WTC11 (cell line): Measurements from ENCODE around the gene TSPAN18. TPM values are rescaled to one million over a fixed set of nuclear protein-coding genes. Genes with fewer than 3 reads are reported as not detected.

Experiments
- ATAC-seq: fragments of 200-7000 bp; cut with Tn5 transposase; 2 replicates; pipeline ENCODE4 v1.10.0; 2021; ENCODE audit warnings: mild to moderate bottlenecking, moderate library complexity
- CTCF ChIA-PET: fragments of 300-600 bp; sonication (Branson Sonifier 250); formaldehyde crosslinking; loops from one replicate; lab custom pipeline; 2021; ENCODE audit warnings: antibody characterized with exemption; lab: Charles Lee
- POLR2A ChIA-PET: fragments of 350-600 bp; sonication (Branson Sonifier 250); formaldehyde crosslinking; loops from one replicate; lab custom pipeline; 2021; ENCODE audit warnings: antibody characterized with exemption; lab: Charles Lee
- DNase-seq: peaks from one replicate; pipeline ENCODE4 v3.0.0; 2021; ENCODE audit warnings: low spot score
- H3K27ac Mint-ChIP-seq: 2 replicates; pipeline ENCODE4 v1.8.0; 2021; ENCODE audit warnings: mixed read lengths
- H3K27me3 Mint-ChIP-seq: 2 replicates; pipeline ENCODE4 v1.8.0; 2021; ENCODE audit warnings: low read depth, mild to moderate bottlenecking, moderate library complexity, mixed read lengths
- H3K36me3 Mint-ChIP-seq: 2 replicates; pipeline ENCODE4 v1.8.0; 2021; ENCODE audit warnings: mixed read lengths
- H3K4me1 Mint-ChIP-seq: 2 replicates; pipeline ENCODE4 v1.8.0; 2022; ENCODE audit warnings: mixed read lengths
- H3K4me3 Mint-ChIP-seq: 2 replicates; pipeline ENCODE4 v1.8.0; 2021; ENCODE audit warnings: mild to moderate bottlenecking, moderate library complexity, mixed read lengths
- H3K9me3 Mint-ChIP-seq: 2 replicates; pipeline ENCODE4 v1.8.0; 2021; ENCODE audit warnings: mixed read lengths
- ARID4B ChIP-seq: sonication (generic); formaldehyde crosslinking; IDR thresholded peaks from 2 replicates; pipeline ENCODE4 v1.8.0; 2023; ENCODE audit warnings: missing genetic modification reagents, mild to moderate bottlenecking, borderline replicate concordance
- CBFB ChIP-seq: sonication (generic); formaldehyde crosslinking; IDR thresholded peaks from 2 replicates; pipeline ENCODE4 v1.8.1; 2022; ENCODE audit warnings: mild to moderate bottlenecking, low read depth, missing genetic modification reagents
- E2F5 ChIP-seq: sonication (generic); formaldehyde crosslinking; IDR thresholded peaks from 2 replicates; pipeline ENCODE4 v1.8.1; 2022; ENCODE audit warnings: mild to moderate bottlenecking, moderate library complexity, missing genetic modification reagents
- GTF2I ChIP-seq: fragments of 250-450 bp; sonication (Bioruptor Pico); conservative IDR thresholded peaks from 2 replicates; pipeline ENCODE4 v1.4.0; 2021; ENCODE audit warnings: mild to moderate bottlenecking
- MXD4 ChIP-seq: fragments of 250-450 bp; sonication (Bioruptor Pico); IDR thresholded peaks from 2 replicates; pipeline ENCODE4 v1.8.0; 2021; ENCODE audit warnings: mild to moderate bottlenecking, moderate library complexity, borderline replicate concordance
- NFATC4 ChIP-seq: fragments of 250-450 bp; sonication (Bioruptor Pico); IDR thresholded peaks from 2 replicates; pipeline ENCODE4 v1.9.0; 2021; ENCODE audit warnings: mild to moderate bottlenecking
- NFE2L1 ChIP-seq: sonication (generic); formaldehyde crosslinking; IDR thresholded peaks from 2 replicates; pipeline ENCODE4 v1.8.1; 2023; ENCODE audit warnings: missing genetic modification reagents
- NR1H2 ChIP-seq: sonication (generic); formaldehyde crosslinking; IDR thresholded peaks from 2 replicates; pipeline ENCODE4 v1.9.0; 2021; ENCODE audit warnings: mild to moderate bottlenecking, moderate library complexity, missing genetic modification reagents
- SP1 ChIP-seq: sonication (generic); formaldehyde crosslinking; conservative IDR thresholded peaks from 2 replicates; pipeline ENCODE4 v1.8.1; 2022; ENCODE audit warnings: missing genetic modification reagents
- TEAD1 ChIP-seq: sonication (generic); formaldehyde crosslinking; IDR thresholded peaks from 2 replicates; pipeline ENCODE4 v1.8.0; 2022; ENCODE audit warnings: mild to moderate bottlenecking, missing genetic modification reagents
- ZNF121 ChIP-seq: sonication (generic); formaldehyde crosslinking; IDR thresholded peaks from 2 replicates; pipeline ENCODE4 v1.8.0; 2023; ENCODE audit warnings: missing genetic modification reagents
- ZNF317 ChIP-seq: sonication (generic); formaldehyde crosslinking; IDR thresholded peaks from 2 replicates; pipeline ENCODE4 v1.8.1; 2023; ENCODE audit warnings: low read depth, mild to moderate bottlenecking, moderate library complexity, missing genetic modification reagents, borderline replicate concordance
- ZNF396 ChIP-seq: fragments of 250-450 bp; sonication (Bioruptor Pico); IDR thresholded peaks from 2 replicates; pipeline ENCODE4 v1.8.0; 2021; ENCODE audit warnings: mild to moderate bottlenecking, moderate library complexity, borderline replicate concordance
- ZNF423 ChIP-seq: fragments of 250-450 bp; sonication (Bioruptor Pico); IDR thresholded peaks from 2 replicates; pipeline ENCODE4 v2.1.2; 2022; ENCODE audit warnings: mild to moderate bottlenecking, moderate library complexity
- ZNF425 ChIP-seq: fragments of 250-450 bp; sonication (Bioruptor Pico); conservative IDR thresholded peaks from 2 replicates; pipeline ENCODE4 v1.9.0; 2021; ENCODE audit warnings: mild to moderate bottlenecking
- ZSCAN18 ChIP-seq: fragments of 250-450 bp; sonication (Bioruptor Pico); IDR thresholded peaks from 2 replicates; pipeline ENCODE4 v2.1.2; 2022; ENCODE audit warnings: mild to moderate bottlenecking, moderate library complexity
- total RNA-seq: library from RNA; stranded (reverse); gene quantifications from 3 replicates; pipeline ENCODE4 v1.2.3, GENCODE V29; 2021
- TF ChIP-seq, protein P1 (sequence below): sonication (generic); formaldehyde crosslinking; IDR thresholded peaks from 2 replicates; pipeline ENCODE4 v1.8.1; 2023; ENCODE audit warnings: mild to moderate bottlenecking, moderate library complexity, missing genetic modification reagents
- TF ChIP-seq, protein P2 (sequence below): sonication (generic); formaldehyde crosslinking; conservative IDR thresholded peaks from 2 replicates; pipeline ENCODE4 v1.8.1; 2022; ENCODE audit warnings: mild to moderate bottlenecking, missing genetic modification reagents
- TF ChIP-seq, protein P3 (sequence below): sonication (generic); formaldehyde crosslinking; IDR thresholded peaks from 2 replicates; pipeline ENCODE4 v1.8.1; 2023; ENCODE audit warnings: mild to moderate bottlenecking, missing genetic modification reagents
- TF ChIP-seq, protein P4 (sequence below): sonication (generic); formaldehyde crosslinking; IDR thresholded peaks from 2 replicates; pipeline ENCODE4 v1.8.0; 2022; ENCODE audit warnings: mild to moderate bottlenecking, missing genetic modification reagents
- TF ChIP-seq, protein P5 (sequence below): sonication (generic); formaldehyde crosslinking; IDR thresholded peaks from 2 replicates; pipeline ENCODE4 v1.8.1; 2022; ENCODE audit warnings: low read depth, missing genetic modification reagents, borderline replicate concordance

Gene TSPAN18
- total RNA-seq, 1 experiment from 2014 or later, result 44.7 TPM

DNA sequence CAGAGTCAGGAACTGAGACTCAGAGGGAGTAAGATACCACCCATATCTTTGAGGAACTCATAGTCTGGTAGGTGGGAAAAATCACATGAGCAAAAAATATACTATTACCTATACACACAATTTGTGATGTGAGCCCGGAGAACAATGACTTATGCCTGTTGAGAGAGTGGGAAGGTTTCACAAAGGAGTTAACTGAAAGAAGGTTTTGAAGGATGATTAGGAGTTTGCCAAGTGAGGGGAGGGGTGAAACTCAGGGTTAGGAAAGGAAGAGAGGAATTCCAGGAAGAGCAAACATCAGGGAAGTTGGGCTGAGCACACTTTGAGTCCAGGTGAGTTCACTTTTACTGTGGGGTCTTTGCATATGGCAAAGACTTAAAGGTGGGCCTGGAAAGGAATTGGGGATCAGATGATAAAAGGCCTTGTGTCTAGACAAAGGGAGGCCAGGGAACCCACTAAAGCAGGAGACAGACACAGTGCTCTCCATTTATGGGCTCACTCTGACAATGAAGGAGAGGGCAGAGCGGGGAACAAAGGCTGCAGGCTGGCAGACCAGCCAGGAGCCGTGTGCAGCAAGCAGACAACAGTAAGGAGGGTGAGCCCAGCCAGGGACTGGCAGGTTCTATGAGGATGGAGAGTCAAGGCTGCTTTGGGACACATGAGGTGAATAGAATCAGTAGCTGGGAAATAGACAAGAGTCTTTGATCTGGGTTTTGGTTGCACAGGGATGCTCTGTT is 33.1 kb downstream of the TSPAN18 start (continued):
- TF ChIP-seq ARID4B (CRISPR knock-in tag), result no peak
- TF ChIP-seq, protein P1, sequence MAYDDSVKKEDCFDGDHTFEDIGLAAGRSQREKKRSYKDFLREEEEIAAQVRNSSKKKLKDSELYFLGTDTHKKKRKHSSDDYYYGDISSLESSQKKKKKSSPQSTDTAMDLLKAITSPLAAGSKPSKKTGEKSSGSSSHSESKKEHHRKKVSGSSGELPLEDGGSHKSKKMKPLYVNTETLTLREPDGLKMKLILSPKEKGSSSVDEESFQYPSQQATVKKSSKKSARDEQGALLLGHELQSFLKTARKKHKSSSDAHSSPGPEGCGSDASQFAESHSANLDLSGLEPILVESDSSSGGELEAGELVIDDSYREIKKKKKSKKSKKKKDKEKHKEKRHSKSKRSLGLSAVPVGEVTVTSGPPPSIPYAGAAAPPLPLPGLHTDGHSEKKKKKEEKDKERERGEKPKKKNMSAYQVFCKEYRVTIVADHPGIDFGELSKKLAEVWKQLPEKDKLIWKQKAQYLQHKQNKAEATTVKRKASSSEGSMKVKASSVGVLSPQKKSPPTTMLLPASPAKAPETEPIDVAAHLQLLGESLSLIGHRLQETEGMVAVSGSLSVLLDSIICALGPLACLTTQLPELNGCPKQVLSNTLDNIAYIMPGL (CRISPR knock-in tag), result no peak
- no peak for TF ChIP-seq NFATC4 (CRISPR knock-in tag)
- TF ChIP-seq, protein P2, sequence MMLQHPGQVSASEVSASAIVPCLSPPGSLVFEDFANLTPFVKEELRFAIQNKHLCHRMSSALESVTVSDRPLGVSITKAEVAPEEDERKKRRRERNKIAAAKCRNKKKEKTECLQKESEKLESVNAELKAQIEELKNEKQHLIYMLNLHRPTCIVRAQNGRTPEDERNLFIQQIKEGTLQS, result no peak

GRCh38 chr11:44760477-44760872 is 33.7 kb downstream of the TSPAN18 start:
- Mint-ChIP-seq H3K27ac (no peak overlapping the region), H3K27me3 (peaks cover 23% of the 10 kb centered on the region), H3K4me1 (peaks cover 49% of the 10 kb centered on the region), H3K36me3 (peaks cover 17% of the 10 kb centered on the region), H3K9me3 (peaks cover 15% of the 10 kb centered on the region), H3K4me3 (no peak overlapping the region)
- DNase-seq, result no peak
- CTCF ChIA-PET, result interaction anchor here (0.8 to 2.0 kb wide), 18 partner anchors 13 to 203 kb away, joined by 3 to 22 read pairs (median 4); no protein-coding TSS in a partner anchor
- ATAC-seq, result no peak
- POLR2A ChIA-PET, result no interaction called here
- TF ChIP-seq NFE2L1 (CRISPR knock-in tag) (no peak), SP1 (CRISPR knock-in tag) (no peak), ZNF423 (CRISPR knock-in tag) (no peak), ZNF121 (CRISPR knock-in tag) (no peak), ZNF425 (CRISPR knock-in tag) (no peak), ZSCAN18 (CRISPR knock-in tag) (no peak), GTF2I (CRISPR knock-in tag) (no peak), TEAD1 (no peak), E2F5 (CRISPR knock-in tag) (no peak), ZNF317 (no peak), CBFB (CRISPR knock-in tag) (no peak), NR1H2 (CRISPR knock-in tag) (no peak), MXD4 (CRISPR knock-in tag) (no peak), ZNF396 (CRISPR knock-in tag) (no peak)
- TF ChIP-seq, protein P3, sequence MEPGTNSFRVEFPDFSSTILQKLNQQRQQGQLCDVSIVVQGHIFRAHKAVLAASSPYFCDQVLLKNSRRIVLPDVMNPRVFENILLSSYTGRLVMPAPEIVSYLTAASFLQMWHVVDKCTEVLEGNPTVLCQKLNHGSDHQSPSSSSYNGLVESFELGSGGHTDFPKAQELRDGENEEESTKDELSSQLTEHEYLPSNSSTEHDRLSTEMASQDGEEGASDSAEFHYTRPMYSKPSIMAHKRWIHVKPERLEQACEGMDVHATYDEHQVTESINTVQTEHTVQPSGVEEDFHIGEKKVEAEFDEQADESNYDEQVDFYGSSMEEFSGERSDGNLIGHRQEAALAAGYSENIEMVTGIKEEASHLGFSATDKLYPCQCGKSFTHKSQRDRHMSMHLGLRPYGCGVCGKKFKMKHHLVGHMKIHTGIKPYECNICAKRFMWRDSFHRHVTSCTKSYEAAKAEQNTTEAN (CRISPR knock-in tag), result no peak
- TF ChIP-seq, protein P4, sequence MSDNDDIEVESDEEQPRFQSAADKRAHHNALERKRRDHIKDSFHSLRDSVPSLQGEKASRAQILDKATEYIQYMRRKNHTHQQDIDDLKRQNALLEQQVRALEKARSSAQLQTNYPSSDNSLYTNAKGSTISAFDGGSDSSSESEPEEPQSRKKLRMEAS (CRISPR knock-in tag), result no peak
- TF ChIP-seq, protein P5, sequence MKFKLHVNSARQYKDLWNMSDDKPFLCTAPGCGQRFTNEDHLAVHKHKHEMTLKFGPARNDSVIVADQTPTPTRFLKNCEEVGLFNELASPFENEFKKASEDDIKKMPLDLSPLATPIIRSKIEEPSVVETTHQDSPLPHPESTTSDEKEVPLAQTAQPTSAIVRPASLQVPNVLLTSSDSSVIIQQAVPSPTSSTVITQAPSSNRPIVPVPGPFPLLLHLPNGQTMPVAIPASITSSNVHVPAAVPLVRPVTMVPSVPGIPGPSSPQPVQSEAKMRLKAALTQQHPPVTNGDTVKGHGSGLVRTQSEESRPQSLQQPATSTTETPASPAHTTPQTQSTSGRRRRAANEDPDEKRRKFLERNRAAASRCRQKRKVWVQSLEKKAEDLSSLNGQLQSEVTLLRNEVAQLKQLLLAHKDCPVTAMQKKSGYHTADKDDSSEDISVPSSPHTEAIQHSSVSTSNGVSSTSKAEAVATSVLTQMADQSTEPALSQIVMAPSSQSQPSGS (CRISPR knock-in tag), result no peak
